Ishikawa (cell line): ENCODE results near the gene THSD4.

Experiments
- CEBPB ChIP-seq: IDR thresholded peaks from 2 replicates; pipeline ENCODE4 v1.6.1; 2012
- CREB1 ChIP-seq: IDR thresholded peaks from 2 replicates; pipeline ENCODE4 v1.6.1; 2012; ENCODE audit warnings: low read depth
- EGR1 ChIP-seq: IDR thresholded peaks from 2 replicates; pipeline ENCODE4 v1.6.1; 2012
- EP300 ChIP-seq: IDR thresholded peaks from 2 replicates; pipeline ENCODE4 v1.6.1; 2012; ENCODE audit warnings: borderline replicate concordance
- FOXM1 ChIP-seq: IDR thresholded peaks from 2 replicates; pipeline ENCODE4 v1.6.1; 2012; ENCODE audit warnings: low read depth, borderline replicate concordance
- MAX ChIP-seq: IDR thresholded peaks from 2 replicates; pipeline ENCODE4 v1.6.1; 2012
- NFIC ChIP-seq: IDR thresholded peaks from 2 replicates; pipeline ENCODE4 v1.6.1; 2012
- RAD21 ChIP-seq: IDR thresholded peaks from 2 replicates; pipeline ENCODE4 v1.6.1; 2012; ENCODE audit warnings: low read depth
- TCF12 ChIP-seq: IDR thresholded peaks from 2 replicates; pipeline ENCODE4 v1.6.1; 2012; ENCODE audit warnings: low read depth
- TEAD4 ChIP-seq: IDR thresholded peaks from 2 replicates; pipeline ENCODE4 v1.6.1; 2012
- USF1 ChIP-seq: IDR thresholded peaks from 2 replicates; pipeline ENCODE4 v1.6.1; 2012
- TF ChIP-seq, protein P1 (sequence below): IDR thresholded peaks from 2 replicates; pipeline ENCODE4 v1.6.1; 2012; ENCODE audit warnings: low read depth, mild to moderate bottlenecking

- TF ChIP-seq EP300: no peak
- no peak for TF ChIP-seq CEBPB
- TF ChIP-seq, protein P1, sequence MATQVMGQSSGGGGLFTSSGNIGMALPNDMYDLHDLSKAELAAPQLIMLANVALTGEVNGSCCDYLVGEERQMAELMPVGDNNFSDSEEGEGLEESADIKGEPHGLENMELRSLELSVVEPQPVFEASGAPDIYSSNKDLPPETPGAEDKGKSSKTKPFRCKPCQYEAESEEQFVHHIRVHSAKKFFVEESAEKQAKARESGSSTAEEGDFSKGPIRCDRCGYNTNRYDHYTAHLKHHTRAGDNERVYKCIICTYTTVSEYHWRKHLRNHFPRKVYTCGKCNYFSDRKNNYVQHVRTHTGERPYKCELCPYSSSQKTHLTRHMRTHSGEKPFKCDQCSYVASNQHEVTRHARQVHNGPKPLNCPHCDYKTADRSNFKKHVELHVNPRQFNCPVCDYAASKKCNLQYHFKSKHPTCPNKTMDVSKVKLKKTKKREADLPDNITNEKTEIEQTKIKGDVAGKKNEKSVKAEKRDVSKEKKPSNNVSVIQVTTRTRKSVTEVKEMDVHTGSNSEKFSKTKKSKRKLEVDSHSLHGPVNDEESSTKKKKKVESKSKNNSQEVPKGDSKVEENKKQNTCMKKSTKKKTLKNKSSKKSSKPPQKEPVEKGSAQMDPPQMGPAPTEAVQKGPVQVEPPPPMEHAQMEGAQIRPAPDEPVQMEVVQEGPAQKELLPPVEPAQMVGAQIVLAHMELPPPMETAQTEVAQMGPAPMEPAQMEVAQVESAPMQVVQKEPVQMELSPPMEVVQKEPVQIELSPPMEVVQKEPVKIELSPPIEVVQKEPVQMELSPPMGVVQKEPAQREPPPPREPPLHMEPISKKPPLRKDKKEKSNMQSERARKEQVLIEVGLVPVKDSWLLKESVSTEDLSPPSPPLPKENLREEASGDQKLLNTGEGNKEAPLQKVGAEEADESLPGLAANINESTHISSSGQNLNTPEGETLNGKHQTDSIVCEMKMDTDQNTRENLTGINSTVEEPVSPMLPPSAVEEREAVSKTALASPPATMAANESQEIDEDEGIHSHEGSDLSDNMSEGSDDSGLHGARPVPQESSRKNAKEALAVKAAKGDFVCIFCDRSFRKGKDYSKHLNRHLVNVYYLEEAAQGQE: no peak
- no peak for TF ChIP-seq TEAD4
- TF ChIP-seq USF1: no peak
- TF ChIP-seq CREB1: no peak
- TF ChIP-seq FOXM1: no peak
- no peak for TF ChIP-seq RAD21
- TF ChIP-seq MAX: no peak
- no peak for TF ChIP-seq TCF12
- no peak for TF ChIP-seq EGR1
- no peak for TF ChIP-seq NFIC
Observed at GRCh38 chr15:71114066-71114680, 1.1 kb upstream of the THSD4 start.
